Mucosa of rectum (tissue), 2 donors: Measurements from ENCODE around the gene CDC42EP3.
A peak's percentile ranks its signal among the peaks of the same experiment; 100 is the strongest.

ENCODE experiments used
- H3K27ac ChIP-seq, 2 donors: one replicate each; pipeline ENCODE4 v1.7.0; 2013; ENCODE audit warnings: inconsistent platforms in 2 of 2, low read depth in 2 of 2, low read length in 2 of 2
- H3K27me3 ChIP-seq, 2 donors: one replicate each; pipeline ENCODE4 v1.7.0; 2013; ENCODE audit warnings: low read length in 2 of 2; ENCODE audit not compliant: control insufficient read depth in 2 of 2, insufficient read depth in 2 of 2
- H3K36me3 ChIP-seq, 2 donors: one replicate each; pipeline ENCODE4 v1.7.0; 2013; ENCODE audit warnings: low read length in 2 of 2; ENCODE audit not compliant: control insufficient read depth in 2 of 2, insufficient read depth in 2 of 2
- H3K4me1 ChIP-seq, 2 donors: one replicate each; pipeline ENCODE4 v1.7.0; 2013; ENCODE audit warnings: low read length in 2 of 2, mild to moderate bottlenecking in 1 of 2; ENCODE audit not compliant: control insufficient read depth in 2 of 2, insufficient read depth in 2 of 2
- H3K4me3 ChIP-seq, 2 donors: one replicate each; pipeline ENCODE4 v1.7.0; 2013; ENCODE audit warnings: low read length in 2 of 2
- H3K9ac ChIP-seq, 2 donors: one replicate each; pipeline ENCODE4 v1.7.0; 2013; ENCODE audit warnings: low read length in 2 of 2, low read depth in 1 of 2, mild to moderate bottlenecking in 1 of 2
- H3K9me3 ChIP-seq, 2 donors: one replicate each; pipeline ENCODE4 v1.7.0; 2013; ENCODE audit warnings: low read length in 2 of 2; ENCODE audit not compliant: control insufficient read depth in 2 of 2
- donor health status: healthy.
- donor health status: Normal muscosa, but diverticular disease.

The CDC42EP3 gene

GRCh38 chr2:37612382-37612781 lies 59.1 kb downstream of the CDC42EP3 start:
- Histone ChIP-seq H3K36me3 (no peaks in the 10 kb centered on the region), H3K4me1 (peaks cover 11 to 18% of the 10 kb centered on the region in 2 donors), H3K27me3 (no peaks in the 10 kb centered on the region), H3K4me3 (no peak overlapping the region), H3K9me3 (no peaks in the 10 kb centered on the region), H3K27ac (no peak overlapping the region), H3K9ac (no peak overlapping the region)

GRCh38 chr2:37610638-37611289 lies 60.7 kb downstream of the CDC42EP3 start:
- Histone ChIP-seq H3K27me3 (no peaks in the 10 kb centered on the region), H3K9me3 (no peaks in the 10 kb centered on the region), H3K9ac (no peak overlapping the region), H3K36me3 (no peaks in the 10 kb centered on the region), H3K4me3 (no peak overlapping the region), H3K4me1 (peaks cover 0 to 4% of the 10 kb centered on the region in 2 donors), H3K27ac (peak overlapping the region in 1 of 2 donors; percentile 8)

DNA sequence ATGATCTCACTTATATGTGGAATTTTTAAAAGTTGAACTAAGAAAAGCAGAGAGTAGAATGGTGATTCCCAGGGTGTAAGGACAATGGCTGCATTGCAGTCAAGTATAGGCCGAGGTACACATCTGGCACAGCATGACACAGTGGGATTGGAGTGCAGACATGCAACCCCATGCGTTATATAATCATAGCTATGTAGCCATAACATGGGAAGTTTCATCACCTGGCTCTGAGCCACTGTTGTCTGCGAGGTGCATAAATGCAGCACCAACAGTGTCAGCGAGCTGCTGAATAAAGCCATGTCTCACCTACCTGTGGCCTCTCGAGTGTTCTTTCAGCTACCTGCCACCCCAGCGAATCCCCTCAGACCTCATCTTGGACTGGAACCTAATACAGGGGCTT lies 61.7 kb downstream of the CDC42EP3 start:
- H3K27ac ChIP-seq, result no peak overlapping the region
- no peaks in the 10 kb centered on the region for H3K36me3 ChIP-seq
- no peaks in the 10 kb centered on the region for H3K27me3 ChIP-seq
- no peaks in the 10 kb centered on the region for H3K9me3 ChIP-seq
- H3K4me1 ChIP-seq, result no peaks in the 10 kb centered on the region
- no peak overlapping the region for H3K9ac ChIP-seq
- no peak overlapping the region for H3K4me3 ChIP-seq

GRCh38 chr2:37604716-37605115 lies 66.7 kb downstream of the CDC42EP3 start:
- Histone ChIP-seq H3K27me3 (no peaks in the 10 kb centered on the region), H3K4me1 (no peaks in the 10 kb centered on the region), H3K9me3 (no peaks in the 10 kb centered on the region), H3K4me3 (no peak overlapping the region), H3K9ac (no peak overlapping the region), H3K36me3 (no peaks in the 10 kb centered on the region), H3K27ac (no peak overlapping the region)

- Histone ChIP-seq H3K4me1 (no peaks in the 10 kb centered on the region), H3K9ac (no peak overlapping the region), H3K9me3 (no peaks in the 10 kb centered on the region), H3K4me3 (no peak overlapping the region), H3K27me3 (no peaks in the 10 kb centered on the region), H3K27ac (no peak overlapping the region), H3K36me3 (no peaks in the 10 kb centered on the region)
These were observed 68.7 kb downstream of the CDC42EP3 start for GRCh38 chr2:37602702-37603101.

DNA sequence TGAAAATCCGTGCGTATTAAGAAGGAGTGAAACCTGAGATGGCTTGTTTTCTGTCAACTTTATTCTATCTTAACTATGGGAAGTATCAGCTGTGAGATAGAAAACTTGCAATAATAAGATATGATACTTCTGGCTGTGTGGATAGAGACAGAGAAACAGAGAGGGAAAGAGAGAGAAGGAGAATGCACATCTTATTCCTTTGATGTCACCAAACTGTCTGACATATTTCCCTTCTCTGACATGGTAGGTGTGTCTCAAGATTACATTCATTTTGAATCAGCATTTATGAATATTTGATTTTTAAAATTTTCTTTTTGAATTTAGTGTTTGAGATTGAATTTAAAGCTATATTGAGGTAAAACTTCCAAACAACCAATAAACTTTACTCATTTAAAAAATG lies 69.4 kb downstream of the CDC42EP3 start:
- Histone ChIP-seq H3K27ac (no peak overlapping the region), H3K4me1 (no peaks in the 10 kb centered on the region), H3K4me3 (no peak overlapping the region), H3K9me3 (no peaks in the 10 kb centered on the region), H3K36me3 (no peaks in the 10 kb centered on the region), H3K9ac (no peak overlapping the region), H3K27me3 (no peaks in the 10 kb centered on the region)

DNA sequence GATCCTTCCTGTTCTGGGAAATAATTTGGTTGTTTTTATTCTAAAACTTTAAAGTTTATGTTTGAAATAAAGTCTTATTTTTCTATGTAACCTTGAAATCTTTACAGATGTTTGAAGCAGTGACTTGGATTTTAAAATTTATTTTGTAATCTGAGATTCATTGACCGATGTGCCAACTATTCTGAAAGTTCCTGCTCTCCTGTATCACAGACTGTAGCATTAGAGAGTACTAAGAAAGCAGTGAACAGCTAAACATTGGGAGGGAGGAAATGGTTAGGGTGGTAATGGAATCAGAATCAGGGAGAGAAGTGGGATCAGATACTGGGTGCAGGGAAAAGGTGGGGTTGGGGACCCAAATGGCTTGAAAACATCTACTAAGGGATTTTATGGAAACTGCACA lies 69.9 kb downstream of the CDC42EP3 start:
- Histone ChIP-seq H3K27me3 (no peaks in the 10 kb centered on the region), H3K4me3 (no peak overlapping the region), H3K36me3 (no peaks in the 10 kb centered on the region), H3K9me3 (no peaks in the 10 kb centered on the region), H3K27ac (no peak overlapping the region), H3K4me1 (no peaks in the 10 kb centered on the region), H3K9ac (no peak overlapping the region)

- Histone ChIP-seq H3K4me3 (peak overlapping the region in 1 of 2 donors; percentile 9), H3K9me3 (no peaks in the 10 kb centered on the region), H3K36me3 (no peaks in the 10 kb centered on the region), H3K4me1 (no peaks in the 10 kb centered on the region), H3K27ac (no peak overlapping the region), H3K9ac (no peak overlapping the region), H3K27me3 (no peaks in the 10 kb centered on the region)
These were observed 70.7 kb downstream of the CDC42EP3 start for GRCh38 chr2:37600735-37601134.

DNA sequence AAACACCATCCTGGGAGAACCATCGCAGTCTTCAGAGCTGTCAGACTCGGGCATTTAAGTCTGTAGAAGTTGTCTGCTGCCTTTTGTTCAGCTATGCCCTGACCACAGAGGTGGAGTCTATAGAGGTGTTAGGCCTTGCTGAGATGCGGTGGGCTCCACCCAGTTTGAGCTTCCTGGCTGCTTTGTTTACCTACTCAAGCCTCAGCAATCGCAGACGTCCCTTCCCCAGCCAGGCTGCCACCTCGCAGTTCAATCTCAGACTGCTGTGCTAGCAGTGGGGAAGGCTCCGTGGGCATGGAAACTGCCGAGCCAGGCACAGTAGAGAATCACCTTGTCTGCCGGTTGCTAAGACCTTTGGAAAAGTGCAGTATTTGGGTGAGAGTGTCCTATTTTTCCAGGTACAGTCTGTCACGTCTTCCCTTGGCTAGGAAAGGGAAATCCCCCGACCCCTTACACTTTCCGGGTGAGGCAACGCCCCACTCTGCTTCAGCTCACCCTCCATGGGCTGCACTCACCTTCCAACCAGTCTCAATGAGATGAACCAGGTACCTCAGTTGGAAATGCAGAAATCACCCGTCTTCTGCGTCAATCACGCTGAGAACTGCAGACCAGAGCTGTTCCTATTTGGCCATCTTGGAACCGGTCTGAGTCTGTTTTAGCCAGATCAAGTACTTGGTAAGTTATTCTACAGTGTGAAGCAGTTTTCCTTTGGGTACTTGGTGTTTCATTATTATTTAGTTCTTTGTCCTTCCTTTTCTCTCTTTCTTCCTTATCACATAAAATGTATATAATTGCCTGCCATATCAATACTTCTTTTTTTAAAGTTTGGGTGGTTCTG lies 71.5 kb downstream of the CDC42EP3 start:
- Histone ChIP-seq H3K9ac (no peak overlapping the region), H3K36me3 (no peaks in the 10 kb centered on the region), H3K4me1 (no peaks in the 10 kb centered on the region), H3K4me3 (peak overlapping the region in 1 of 2 donors; percentile 46), H3K9me3 (no peaks in the 10 kb centered on the region), H3K27me3 (no peaks in the 10 kb centered on the region), H3K27ac (no peak overlapping the region)

DNA sequence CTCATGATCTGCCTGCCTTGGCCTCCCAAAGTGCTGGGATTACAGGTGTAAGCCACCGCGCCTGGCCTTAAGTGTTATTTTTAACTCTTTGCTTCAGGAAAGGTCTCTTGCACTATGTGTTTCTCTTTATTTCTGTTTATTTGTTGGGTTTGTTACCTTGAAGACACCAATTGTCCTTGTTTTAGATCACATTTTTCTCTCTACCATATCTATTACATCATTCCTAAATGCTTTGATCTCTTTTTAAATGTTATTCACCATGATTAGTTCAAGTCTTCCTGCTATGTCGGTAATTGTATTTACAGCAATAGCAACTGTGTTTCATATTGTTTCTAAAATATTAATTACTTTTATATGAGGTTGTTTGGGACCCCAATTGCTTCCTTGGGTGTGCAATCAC lies 77.7 kb downstream of the CDC42EP3 start:
- no peak overlapping the region for H3K27ac ChIP-seq
- no peaks in the 10 kb centered on the region for H3K9me3 ChIP-seq
- no peaks in the 10 kb centered on the region for H3K36me3 ChIP-seq
- H3K9ac ChIP-seq, result no peak overlapping the region
- no peak overlapping the region for H3K4me3 ChIP-seq
- H3K4me1 ChIP-seq, result peaks cover 0 to 4% of the 10 kb centered on the region in 2 donors
- H3K27me3 ChIP-seq, result no peaks in the 10 kb centered on the region
